BLaER1 treated with 17β-estradiol and CSF1 and Interleukin-3, amounts not matched to agents 10 nM and 100 nM (cell line): ENCODE results near the gene UGT1A6.

ENCODE experiments used
- H3K27ac ChIP-seq, 11 experiments: shearing (Covaris generic); formaldehyde crosslinking; 2 replicates each; pipeline ENCODE4 v1.8.1; 2022
- H3K27me3 ChIP-seq, 11 experiments: shearing (Covaris generic); formaldehyde crosslinking; 2 replicates each; pipeline ENCODE4 v1.8.1; 2022
- H3K36me3 ChIP-seq, 11 experiments: shearing (Covaris generic); formaldehyde crosslinking; 2 replicates each; pipeline ENCODE4 v1.8.1; 2022
- H3K4me1 ChIP-seq, 10 experiments: shearing (Covaris generic); formaldehyde crosslinking; 2 replicates each; pipeline ENCODE4 v1.8.1; 2022
- H3K4me2 ChIP-seq, 11 experiments: shearing (Covaris generic); formaldehyde crosslinking; 2 replicates each; pipeline ENCODE4 v1.8.1; 2022
- H3K4me3 ChIP-seq, 10 experiments: shearing (Covaris generic); formaldehyde crosslinking; 2 replicates each; pipeline ENCODE4 v1.8.1; 2022
- H3K9ac ChIP-seq, 11 experiments: shearing (Covaris generic); formaldehyde crosslinking; 2 replicates each; pipeline ENCODE4 v1.8.1; 2022
- H3K9me3 ChIP-seq, 11 experiments: shearing (Covaris generic); formaldehyde crosslinking; replicated peaks in 1 of 11; 2 replicates each; pipeline ENCODE4 v1.8.1; 2022
- H4K20me1 ChIP-seq, 11 experiments: shearing (Covaris generic); formaldehyde crosslinking; 2 replicates each; pipeline ENCODE4 v1.8.1; 2022
- Cebpa-rat ChIP-seq, 11 experiments: shearing (Covaris generic); IDR thresholded peaks; 2 replicates each; pipeline ENCODE4 v1.8.1; 2022

UGT1A6 gene

GRCh38 chr2:233800208-233800607, 107.5 kb downstream of the UGT1A6 start:
- Histone ChIP-seq H3K9ac (no peak overlapping the region), H3K4me1 (peaks cover 5 to 12% (median 10%) of the 10 kb centered on the region in 10 experiments; a peak in 18 of 20 replicates), H3K27ac (no peak overlapping the region), H3K27me3 (no peaks in the 10 kb centered on the region), H3K9me3 (no peaks in the 10 kb centered on the region), H3K36me3 (no peaks in the 10 kb centered on the region), H3K4me3 (no peak overlapping the region), H4K20me1 (no peaks in the 10 kb centered on the region), H3K4me2 (no peak overlapping the region)
- TF ChIP-seq Cebpa-rat (IDR thresholded peaks at IDR 0.05), result no peak

GRCh38 chr2:233801357-233802131, 108.9 kb downstream of the UGT1A6 start:
- TF ChIP-seq Cebpa-rat (IDR thresholded peaks at IDR 0.05), result no peak
- Histone ChIP-seq H3K9ac (no peak overlapping the region), H3K4me2 (peak overlapping the region in 10 of 11 experiments; percentile 13 to 52 (median 38); a peak in 16 of 22 replicates), H3K27me3 (no peaks in the 10 kb centered on the region), H3K27ac (no peak overlapping the region), H4K20me1 (no peaks in the 10 kb centered on the region), H3K4me3 (no peak overlapping the region), H3K9me3 (no peaks in the 10 kb centered on the region), H3K36me3 (no peaks in the 10 kb centered on the region), H3K4me1 (peaks cover 5 to 12% (median 10%) of the 10 kb centered on the region in 10 experiments; a peak in 18 of 20 replicates)

GRCh38 chr2:233802132-233802815, 109.6 kb downstream of the UGT1A6 start:
- H3K27ac ChIP-seq, result no peak overlapping the region
- no peak for TF ChIP-seq Cebpa-rat (IDR thresholded peaks at IDR 0.05)
- H4K20me1 ChIP-seq, result no peaks in the 10 kb centered on the region
- H3K36me3 ChIP-seq, result no peaks in the 10 kb centered on the region
- no peak overlapping the region for H3K9ac ChIP-seq
- H3K9me3 ChIP-seq, result peaks cover 0 to 3% (median 0%) of the 10 kb centered on the region in 11 experiments; a peak in 1 of 22 replicates
- no peaks in the 10 kb centered on the region for H3K27me3 ChIP-seq
- peak overlapping the region in 1 of 11 experiments; percentile 41; a peak in 2 of 22 replicates for H3K4me2 ChIP-seq
- H3K4me1 ChIP-seq, result peaks cover 5 to 12% (median 10%) of the 10 kb centered on the region in 10 experiments; a peak in 18 of 20 replicates
- H3K4me3 ChIP-seq, result no peak overlapping the region

- Histone ChIP-seq H3K9ac (no peak overlapping the region), H3K27ac (no peak overlapping the region), H3K4me1 (peaks cover 5 to 12% (median 10%) of the 10 kb centered on the region in 10 experiments; a peak in 18 of 20 replicates), H3K4me2 (no peak overlapping the region), H3K36me3 (no peaks in the 10 kb centered on the region), H3K9me3 (peaks cover 0 to 5% (median 0%) of the 10 kb centered on the region in 11 experiments; a peak in 1 of 22 replicates), H3K4me3 (no peak overlapping the region), H4K20me1 (no peaks in the 10 kb centered on the region), H3K27me3 (no peaks in the 10 kb centered on the region)
- no peak for TF ChIP-seq Cebpa-rat (IDR thresholded peaks at IDR 0.05)
These were observed 110.7 kb downstream of the UGT1A6 start for GRCh38 chr2:233803292-233803911.

- H3K27ac ChIP-seq, result no peak overlapping the region
- H3K36me3 ChIP-seq, result no peaks in the 10 kb centered on the region
- H3K27me3 ChIP-seq, result no peaks in the 10 kb centered on the region
- H3K4me1 ChIP-seq, result peaks cover 5 to 12% (median 10%) of the 10 kb centered on the region in 10 experiments; a peak in 18 of 20 replicates
- no peak for TF ChIP-seq Cebpa-rat (IDR thresholded peaks at IDR 0.05)
- H3K9ac ChIP-seq, result no peak overlapping the region
- H3K4me3 ChIP-seq, result no peak overlapping the region
- H4K20me1 ChIP-seq, result no peaks in the 10 kb centered on the region
- H3K9me3 ChIP-seq, result peaks cover 0 to 5% (median 0%) of the 10 kb centered on the region in 11 experiments; a peak in 1 of 22 replicates
- no peak overlapping the region for H3K4me2 ChIP-seq
These were observed 111.3 kb downstream of the UGT1A6 start for GRCh38 chr2:233803994-233804393.

- no peak for TF ChIP-seq Cebpa-rat (IDR thresholded peaks at IDR 0.05)
- H3K4me2 ChIP-seq, result no peak overlapping the region
- H3K27me3 ChIP-seq, result no peaks in the 10 kb centered on the region
- no peak overlapping the region for H3K4me3 ChIP-seq
- H4K20me1 ChIP-seq, result no peaks in the 10 kb centered on the region
- H3K4me1 ChIP-seq, result no peaks in the 10 kb centered on the region
- no peak overlapping the region for H3K27ac ChIP-seq
- peaks cover 0 to 9% (median 0%) of the 10 kb centered on the region in 11 experiments; a peak in 4 of 22 replicates for H3K9me3 ChIP-seq
- no peaks in the 10 kb centered on the region for H3K36me3 ChIP-seq
- H3K9ac ChIP-seq, result no peak overlapping the region
These were observed 114.7 kb downstream of the UGT1A6 start for GRCh38 chr2:233807215-233807865.

- Histone ChIP-seq H4K20me1 (no peaks in the 10 kb centered on the region), H3K27ac (no peak overlapping the region), H3K4me2 (no peak overlapping the region), H3K4me1 (no peaks in the 10 kb centered on the region), H3K4me3 (no peak overlapping the region), H3K9ac (no peak overlapping the region), H3K9me3 (peaks cover 0 to 9% (median 0%) of the 10 kb centered on the region in 11 experiments; a peak in 4 of 22 replicates), H3K27me3 (no peaks in the 10 kb centered on the region), H3K36me3 (no peaks in the 10 kb centered on the region)
- TF ChIP-seq Cebpa-rat (IDR thresholded peaks at IDR 0.05), result no peak
These were observed 115.6 kb downstream of the UGT1A6 start for GRCh38 chr2:233807966-233808935.

- no peak overlapping the region for H3K9ac ChIP-seq
- H4K20me1 ChIP-seq, result no peaks in the 10 kb centered on the region
- no peaks in the 10 kb centered on the region for H3K36me3 ChIP-seq
- H3K4me1 ChIP-seq, result no peaks in the 10 kb centered on the region
- no peak overlapping the region for H3K4me2 ChIP-seq
- H3K9me3 ChIP-seq, result peaks cover 0 to 9% (median 0%) of the 10 kb centered on the region in 11 experiments; a peak in 4 of 22 replicates
- H3K27ac ChIP-seq, result no peak overlapping the region
- H3K27me3 ChIP-seq, result no peaks in the 10 kb centered on the region
- no peak for TF ChIP-seq Cebpa-rat (IDR thresholded peaks at IDR 0.05)
- no peak overlapping the region for H3K4me3 ChIP-seq
These were observed 117.7 kb downstream of the UGT1A6 start for GRCh38 chr2:233810385-233810784.
